ELR (cell line): ENCODE measurements around the gene OTOGL.
A peak's percentile ranks its signal among the peaks of the same experiment; 100 is the strongest.
"Not testable (repeated sequence)": the region's sequence is repeated elsewhere in the genome, so short reads cannot be mapped to it uniquely, and the experiment has no call there.

Source experiments
- DNase-seq: peaks from one replicate; pipeline ENCODE4 v3.0.0-alpha.2; 2015; ENCODE audit warnings: low read depth

OTOGL gene

GRCh38 chr12:80184926-80185325, 85.6 kb downstream of the OTOGL start:
- DNase-seq = peak; percentile 49

DNA sequence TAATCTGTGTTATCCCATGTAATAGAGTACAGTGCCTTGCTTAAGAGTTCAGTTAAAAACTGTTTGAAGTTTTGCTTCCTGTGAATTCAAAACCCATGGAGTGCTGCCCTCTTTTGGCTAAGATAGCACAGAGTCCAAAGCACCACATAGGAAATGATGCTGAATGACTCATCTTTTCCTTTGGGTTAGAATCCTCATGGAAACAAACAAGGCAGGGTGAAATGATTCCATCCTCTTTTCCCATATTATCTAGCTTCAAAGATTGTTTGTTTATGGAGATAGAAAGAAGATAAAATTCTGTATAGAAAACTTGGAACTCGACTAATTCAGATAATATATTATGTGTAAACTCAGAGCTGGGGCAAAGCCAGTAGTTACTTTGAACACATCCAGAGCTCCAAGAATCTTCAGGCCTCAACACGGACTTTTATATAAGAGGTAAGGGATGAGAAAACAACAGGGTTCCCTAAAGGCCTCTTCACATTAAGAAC, 87.4 kb downstream of the OTOGL start:
- DNase-seq = peak; percentile 96

GRCh38 chr12:80187660-80188090, 88.3 kb downstream of the OTOGL start:
- peak; percentile 66 for DNase-seq

DNA sequence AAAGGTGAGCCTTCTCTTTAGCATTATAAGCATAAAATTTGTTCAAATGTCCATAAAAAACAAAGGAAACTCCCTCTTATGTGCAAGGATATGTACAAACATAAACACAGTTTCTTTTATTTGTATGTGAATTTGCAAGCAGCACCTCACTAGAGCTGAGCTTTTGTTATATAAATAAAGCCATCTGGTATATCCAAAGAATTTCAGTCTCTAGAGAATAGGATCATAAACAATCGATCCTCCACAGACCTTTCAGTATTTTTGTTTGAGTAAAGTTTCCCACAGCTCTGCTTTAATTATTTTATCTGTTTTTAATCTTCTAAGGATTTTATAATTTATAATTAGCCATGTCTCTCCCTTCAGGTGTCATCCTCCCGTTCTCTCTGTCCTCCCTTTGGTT, 89.2 kb downstream of the OTOGL start:
- DNase-seq = no peak

- DNase-seq = peak; percentile 55
These were observed 89.9 kb downstream of the OTOGL start for GRCh38 chr12:80189241-80189640.

GRCh38 chr12:80190001-80190400, 90.7 kb downstream of the OTOGL start:
- peak; percentile 6 for DNase-seq

DNA sequence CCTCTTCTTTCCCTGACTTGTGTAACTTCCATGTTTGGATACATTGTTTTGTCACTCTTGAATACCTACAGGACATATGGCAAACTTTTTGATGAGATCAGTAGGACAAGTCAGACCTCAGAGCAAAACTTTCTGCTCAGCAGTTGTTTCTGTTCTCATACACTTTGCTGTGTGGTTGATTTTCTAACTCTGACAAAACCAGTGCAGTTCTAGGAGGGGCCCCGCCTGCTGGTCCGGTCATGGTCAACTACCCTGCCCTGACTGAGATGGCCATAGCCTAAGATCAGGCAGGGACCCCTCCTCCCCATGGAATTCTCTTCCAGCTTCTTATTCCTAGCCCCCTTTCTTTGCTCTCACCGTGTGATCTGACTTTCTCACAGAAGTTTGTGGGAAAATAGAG, 92.8 kb downstream of the OTOGL start:
- no peak for DNase-seq

GRCh38 chr12:80193865-80194264, 94.5 kb downstream of the OTOGL start:
- no peak for DNase-seq

GRCh38 chr12:80195074-80195726, 95.9 kb downstream of the OTOGL start:
- peak; percentile 74 for DNase-seq

DNA sequence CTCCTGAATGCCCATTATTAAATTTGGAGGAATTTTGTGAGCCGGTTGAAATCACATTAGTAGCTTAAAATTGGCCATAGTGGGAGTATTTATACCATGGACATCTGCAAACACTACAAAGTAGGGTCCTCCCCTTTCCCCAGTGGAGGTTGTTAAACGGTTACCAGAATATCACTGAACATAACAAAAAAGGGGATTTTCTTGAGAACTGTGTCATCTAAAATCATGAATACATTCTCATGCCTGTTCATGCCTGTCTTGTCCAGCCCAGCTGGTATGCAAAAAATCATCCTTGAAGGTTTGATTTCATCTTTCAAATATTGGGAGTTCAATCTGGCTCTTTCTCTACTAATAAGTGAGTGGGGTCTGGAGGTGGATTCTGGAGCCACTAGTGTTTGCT, 96.4 kb downstream of the OTOGL start:
- no peak for DNase-seq

GRCh38 chr12:80196419-80196818, 97.1 kb downstream of the OTOGL start:
- no peak for DNase-seq

- no peak for DNase-seq
These were observed 99.5 kb downstream of the OTOGL start for GRCh38 chr12:80198782-80199337.

DNA sequence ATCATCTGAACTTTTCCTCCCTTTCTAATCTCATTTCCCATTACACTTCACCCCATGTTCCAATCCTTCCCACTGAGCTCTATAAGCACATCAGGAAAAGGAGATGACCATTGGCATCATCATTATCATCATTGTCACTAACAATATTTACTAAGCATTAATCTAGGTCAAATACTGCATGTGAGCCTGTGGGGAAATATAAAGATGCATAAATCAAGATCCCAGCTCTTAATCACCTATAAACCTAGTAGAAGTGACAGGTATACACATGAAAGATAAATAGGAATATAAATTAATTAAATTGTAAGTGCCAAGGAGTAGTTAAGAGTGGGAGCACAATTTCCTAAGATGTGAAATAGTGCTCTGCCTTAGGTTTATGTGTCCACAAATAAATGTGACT, 100.6 kb downstream of the OTOGL start:
- DNase-seq = no peak

- DNase-seq = no peak
These were observed 101.1 kb downstream of the OTOGL start for GRCh38 chr12:80200414-80200813.

- DNase-seq = no peak
These were observed 102.6 kb downstream of the OTOGL start for GRCh38 chr12:80201908-80202307.

DNA sequence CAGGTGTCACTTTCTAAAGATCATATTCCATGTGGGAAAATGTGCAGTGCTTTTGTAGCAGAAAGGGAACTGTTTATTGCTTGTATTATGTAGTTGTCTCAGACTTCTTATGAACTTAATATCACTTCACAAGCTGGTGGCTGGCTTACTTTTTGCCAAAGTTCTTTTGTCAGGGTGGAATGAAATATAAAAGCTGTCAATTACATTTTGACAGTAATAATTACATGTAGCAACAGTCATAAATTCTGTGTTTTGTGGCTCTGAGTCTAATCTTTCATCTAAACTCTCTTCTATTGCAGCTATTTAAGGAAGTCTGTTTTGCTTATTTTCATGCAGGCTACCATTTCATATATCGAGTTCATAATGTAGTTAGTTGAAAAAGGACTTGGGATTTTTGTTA, 106.6 kb downstream of the OTOGL start:
- no peak for DNase-seq

GRCh38 chr12:80208071-80208470, 108.7 kb downstream of the OTOGL start:
- DNase-seq = no peak

DNA sequence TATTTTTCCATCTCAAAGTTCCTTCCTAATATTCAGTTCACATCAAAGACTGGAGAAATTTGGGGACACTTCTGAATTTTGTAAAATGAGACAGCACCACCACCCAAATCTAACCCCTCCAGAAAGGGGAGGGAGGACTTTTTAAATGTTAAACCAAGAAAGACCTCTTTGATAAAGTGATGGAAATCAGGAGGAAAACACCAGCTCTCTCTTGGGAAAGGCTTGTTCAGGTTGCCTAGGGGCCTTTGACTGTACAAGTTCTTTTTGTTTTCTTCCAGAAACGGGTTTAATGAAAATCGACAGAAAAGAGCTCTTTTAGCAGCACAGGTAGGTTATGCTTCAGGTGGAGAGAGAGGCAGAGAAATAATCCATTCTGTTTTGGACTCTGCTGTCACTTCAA, 112.3 kb downstream of the OTOGL start:
- no peak for DNase-seq

- DNase-seq = no peak
These were observed 113.8 kb downstream of the OTOGL start for GRCh38 chr12:80212938-80213645.

GRCh38 chr12:80213871-80214270, 114.5 kb downstream of the OTOGL start:
- DNase-seq = no peak

- no peak for DNase-seq
These were observed 117.7 kb downstream of the OTOGL start for GRCh38 chr12:80217011-80217535.

- not testable (repeated sequence) for DNase-seq
These were observed 119.6 kb downstream of the OTOGL start for GRCh38 chr12:80218925-80219324.

- no peak for DNase-seq
These were observed 120.0 kb downstream of the OTOGL start for GRCh38 chr12:80219345-80219744.
